Measurements from ENCODE around the gene RGS10.

DNA sequence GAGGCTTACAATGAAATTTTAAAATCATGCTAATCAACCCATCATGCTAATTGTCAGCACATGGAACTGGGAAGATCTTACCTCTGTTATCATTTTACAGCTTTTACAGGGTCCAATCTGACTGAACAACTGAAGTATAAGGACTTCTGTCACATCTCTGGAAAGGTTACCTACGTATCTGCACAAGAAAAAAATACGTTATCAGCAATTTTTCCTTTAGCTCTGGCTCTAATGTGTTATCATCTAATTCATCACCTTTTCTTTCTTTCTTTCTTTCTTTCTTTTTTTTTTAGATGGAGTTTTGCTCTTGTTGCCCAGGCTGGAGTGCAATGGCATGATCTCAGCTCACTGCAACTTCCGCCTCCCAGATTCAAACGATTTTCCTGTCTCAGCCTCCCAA lies 45.6 kb upstream of the RGS10 start:
- TF ChIP-seq, protein P1, sequence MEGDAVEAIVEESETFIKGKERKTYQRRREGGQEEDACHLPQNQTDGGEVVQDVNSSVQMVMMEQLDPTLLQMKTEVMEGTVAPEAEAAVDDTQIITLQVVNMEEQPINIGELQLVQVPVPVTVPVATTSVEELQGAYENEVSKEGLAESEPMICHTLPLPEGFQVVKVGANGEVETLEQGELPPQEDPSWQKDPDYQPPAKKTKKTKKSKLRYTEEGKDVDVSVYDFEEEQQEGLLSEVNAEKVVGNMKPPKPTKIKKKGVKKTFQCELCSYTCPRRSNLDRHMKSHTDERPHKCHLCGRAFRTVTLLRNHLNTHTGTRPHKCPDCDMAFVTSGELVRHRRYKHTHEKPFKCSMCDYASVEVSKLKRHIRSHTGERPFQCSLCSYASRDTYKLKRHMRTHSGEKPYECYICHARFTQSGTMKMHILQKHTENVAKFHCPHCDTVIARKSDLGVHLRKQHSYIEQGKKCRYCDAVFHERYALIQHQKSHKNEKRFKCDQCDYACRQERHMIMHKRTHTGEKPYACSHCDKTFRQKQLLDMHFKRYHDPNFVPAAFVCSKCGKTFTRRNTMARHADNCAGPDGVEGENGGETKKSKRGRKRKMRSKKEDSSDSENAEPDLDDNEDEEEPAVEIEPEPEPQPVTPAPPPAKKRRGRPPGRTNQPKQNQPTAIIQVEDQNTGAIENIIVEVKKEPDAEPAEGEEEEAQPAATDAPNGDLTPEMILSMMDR (IDR thresholded peaks at IDR 0.05): no peak
- TF ChIP-seq POLR2A (IDR thresholded peaks at IDR 0.05): no peak
